Fibroblast of the conjunctiva (primary cell): ENCODE results near the gene NEDD4L.
"Not testable (repeated sequence)": the region's sequence is repeated elsewhere in the genome, so short reads cannot be mapped to it uniquely, and the experiment has no call there.

Source experiments
- DNase-seq: peaks from one replicate; pipeline ENCODE4 v3.0.0-alpha.2; 2010; ENCODE audit warnings: low read depth

Gene NEDD4L

DNA sequence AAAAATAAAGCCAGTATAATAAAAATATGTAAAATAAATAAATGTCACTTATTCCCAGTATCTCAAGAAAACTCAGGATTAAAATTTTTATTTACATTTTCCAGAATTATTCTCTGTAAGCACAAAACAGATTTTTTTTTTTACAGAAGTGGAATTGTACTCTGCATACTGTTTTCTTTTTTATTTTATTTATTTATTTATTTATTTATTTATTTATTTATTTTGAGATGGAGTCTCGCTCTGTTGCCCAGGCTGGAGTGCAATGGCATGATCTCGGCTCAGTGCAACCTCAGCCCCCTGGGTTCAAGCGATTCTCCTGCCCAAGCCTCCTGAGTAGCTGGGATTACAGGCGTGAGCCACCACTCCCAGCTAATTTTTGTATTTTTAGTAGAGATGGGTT, 336.1 kb downstream of the NEDD4L start:
- not testable (repeated sequence) for DNase-seq

- no peak for DNase-seq
Measured at GRCh38 chr18:58381676-58382411, 337.8 kb downstream of the NEDD4L start.

DNA sequence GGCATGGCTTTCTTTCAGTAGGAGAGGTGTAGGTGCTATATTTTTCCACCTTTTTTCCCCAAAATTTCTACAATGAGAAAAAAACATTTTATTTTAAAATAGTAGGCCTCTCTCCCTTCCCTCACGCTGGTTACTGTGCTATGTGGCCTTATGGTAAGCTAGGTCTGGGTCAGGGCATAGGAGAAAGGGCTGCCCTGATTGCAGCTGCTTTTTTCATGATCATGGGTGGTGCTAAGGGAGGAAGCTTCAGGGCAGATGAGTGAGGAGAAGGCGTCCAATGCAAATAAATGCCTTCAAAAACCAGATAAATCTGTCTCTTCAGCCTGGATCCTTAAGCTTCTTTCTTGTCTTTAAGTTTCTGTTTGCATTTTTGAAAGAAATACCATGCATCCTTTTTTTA, 338.4 kb downstream of the NEDD4L start:
- no peak for DNase-seq

GRCh38 chr18:58385472-58385871, 341.4 kb downstream of the NEDD4L start:
- DNase-seq: no peak

DNA sequence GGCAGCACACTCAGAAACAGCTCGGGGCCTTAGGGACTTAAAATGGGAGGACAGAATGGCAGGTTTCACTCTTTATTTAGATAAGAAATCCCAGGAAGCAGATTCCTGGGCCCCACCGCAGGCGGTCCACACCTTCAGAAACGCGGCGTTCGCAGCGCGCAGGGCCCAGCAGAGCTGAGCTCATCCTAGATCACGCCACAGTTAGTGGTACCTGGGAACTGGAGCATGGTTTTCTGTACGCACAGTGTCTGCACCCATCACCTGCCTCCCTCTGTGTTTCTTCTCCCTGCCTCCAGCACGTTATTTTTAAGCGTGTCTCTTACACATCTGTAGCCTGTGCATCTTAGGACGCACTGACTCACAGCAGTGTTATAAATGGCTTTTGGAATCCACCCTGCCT, 342.8 kb downstream of the NEDD4L start:
- DNase-seq: no peak

DNA sequence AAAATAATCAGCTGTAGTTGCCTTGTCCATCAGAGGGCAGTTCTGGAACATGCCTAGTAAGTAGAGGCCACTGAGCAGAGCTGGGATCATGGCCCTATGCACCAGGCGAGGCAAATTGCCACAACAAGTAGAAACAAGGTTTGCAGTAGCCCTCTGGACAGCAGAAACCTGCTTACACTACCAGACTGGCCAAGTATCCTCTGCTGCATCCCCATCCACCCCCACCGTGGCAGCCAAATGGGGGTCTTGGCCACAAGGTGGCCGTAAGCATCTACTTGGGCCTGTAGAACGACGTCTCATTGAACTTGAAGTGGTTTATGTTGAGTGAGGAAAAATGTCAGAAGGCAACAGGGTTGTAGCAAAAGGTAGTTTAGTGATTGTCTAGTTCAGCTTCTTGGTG, 343.7 kb downstream of the NEDD4L start:
- no peak for DNase-seq

GRCh38 chr18:58388736-58389135, 344.7 kb downstream of the NEDD4L start:
- DNase-seq: no peak

GRCh38 chr18:58389745-58390144, 345.7 kb downstream of the NEDD4L start:
- DNase-seq: no peak

- DNase-seq: no peak
Measured at GRCh38 chr18:58390399-58390798, 346.4 kb downstream of the NEDD4L start.

DNA sequence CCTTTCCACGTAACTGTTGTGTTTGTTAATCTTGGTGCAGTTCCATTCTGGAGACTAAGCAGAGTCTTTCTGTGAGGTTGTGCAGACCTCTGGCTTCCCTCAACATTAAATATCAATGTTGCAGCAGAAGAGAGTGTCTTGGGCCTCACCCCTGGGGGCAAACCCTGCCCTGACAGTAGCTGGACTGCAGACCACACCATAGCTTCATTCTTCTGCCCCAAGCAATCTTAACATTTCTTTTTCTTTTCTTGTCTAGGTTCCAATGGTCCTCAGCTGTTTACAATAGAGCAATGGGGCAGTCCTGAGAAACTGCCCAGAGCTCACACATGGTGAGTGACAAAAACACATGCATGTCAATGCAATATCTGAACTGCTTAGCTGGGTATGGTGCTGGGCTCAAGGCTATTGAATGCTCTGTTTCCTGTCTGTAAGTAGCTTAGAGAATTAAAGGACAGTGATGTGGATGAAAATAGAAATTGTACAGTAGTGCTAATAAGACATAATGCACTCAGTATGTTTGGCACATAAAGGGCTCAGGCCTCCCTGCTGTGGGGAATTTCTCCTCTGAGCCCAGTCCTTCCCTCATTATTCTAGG, 347.3 kb downstream of the NEDD4L start:
- no peak for DNase-seq

- no peak for DNase-seq
Measured at GRCh38 chr18:58391932-58392323, 347.9 kb downstream of the NEDD4L start.

GRCh38 chr18:58392324-58393000, 348.4 kb downstream of the NEDD4L start:
- peak; percentile 41 for DNase-seq

DNA sequence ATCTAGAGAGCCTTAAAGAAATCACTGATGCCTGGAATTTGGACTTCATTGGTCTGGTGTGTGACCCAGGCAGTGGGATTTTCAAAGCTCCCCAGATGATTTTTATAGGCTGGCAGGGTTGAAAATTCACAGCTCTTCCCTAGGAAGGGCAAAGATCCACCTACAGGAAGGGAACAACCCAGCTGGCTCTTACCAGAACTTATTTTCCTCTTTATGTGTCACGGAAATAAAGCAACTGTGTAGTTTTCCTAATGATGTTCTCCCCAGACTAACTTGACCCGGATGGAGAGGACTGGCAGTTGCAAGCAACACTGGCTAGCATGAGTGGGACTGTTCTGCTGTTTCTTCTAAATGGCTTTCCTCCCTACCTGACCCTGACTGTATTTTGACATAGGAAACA, 349.3 kb downstream of the NEDD4L start:
- DNase-seq: no peak

DNA sequence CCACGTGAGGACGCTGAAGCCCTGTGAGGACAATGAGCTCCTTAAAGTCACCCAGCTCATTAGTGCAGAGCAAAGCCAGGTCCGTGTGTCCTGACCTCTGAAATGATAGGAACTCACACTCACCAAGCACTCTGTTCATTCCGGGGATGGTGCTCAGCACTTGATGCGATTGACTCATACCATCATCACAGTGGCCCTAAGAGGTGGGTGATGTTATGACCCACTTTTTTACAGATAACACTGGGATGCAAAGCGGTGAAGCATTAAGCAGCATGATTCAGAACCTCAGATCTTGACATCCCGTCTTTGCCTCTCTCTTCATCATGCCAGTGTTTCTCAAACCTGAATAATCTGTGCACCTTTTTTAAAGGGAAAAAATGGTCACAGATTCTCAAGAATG, 350.0 kb downstream of the NEDD4L start:
- DNase-seq: no peak

GRCh38 chr18:58394602-58395425, 350.8 kb downstream of the NEDD4L start:
- no peak for DNase-seq

DNA sequence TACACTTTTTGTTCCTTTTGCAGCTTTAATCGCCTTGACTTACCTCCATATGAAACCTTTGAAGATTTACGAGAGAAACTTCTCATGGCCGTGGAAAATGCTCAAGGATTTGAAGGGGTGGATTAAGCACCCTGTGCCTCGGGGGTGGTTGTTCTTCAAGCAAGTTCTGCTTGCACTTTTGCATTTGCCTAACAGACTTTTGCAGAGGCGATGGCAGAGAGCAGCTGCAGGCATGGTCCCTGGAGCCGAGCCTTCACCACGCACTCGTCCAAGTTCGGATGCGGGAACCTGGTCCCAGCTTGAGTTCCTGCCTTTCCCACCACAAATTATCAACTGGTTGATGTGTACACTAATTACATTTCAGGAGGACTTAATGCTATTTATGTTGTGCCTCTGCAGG, 352.1 kb downstream of the NEDD4L start:
- DNase-seq: no peak

- DNase-seq: no peak
Measured at GRCh38 chr18:58396966-58397365, 352.9 kb downstream of the NEDD4L start.

- DNase-seq: no peak
Measured at GRCh38 chr18:58397385-58398132, 353.5 kb downstream of the NEDD4L start.

- no peak for DNase-seq
Measured at GRCh38 chr18:58398648-58399398, 354.8 kb downstream of the NEDD4L start.

DNA sequence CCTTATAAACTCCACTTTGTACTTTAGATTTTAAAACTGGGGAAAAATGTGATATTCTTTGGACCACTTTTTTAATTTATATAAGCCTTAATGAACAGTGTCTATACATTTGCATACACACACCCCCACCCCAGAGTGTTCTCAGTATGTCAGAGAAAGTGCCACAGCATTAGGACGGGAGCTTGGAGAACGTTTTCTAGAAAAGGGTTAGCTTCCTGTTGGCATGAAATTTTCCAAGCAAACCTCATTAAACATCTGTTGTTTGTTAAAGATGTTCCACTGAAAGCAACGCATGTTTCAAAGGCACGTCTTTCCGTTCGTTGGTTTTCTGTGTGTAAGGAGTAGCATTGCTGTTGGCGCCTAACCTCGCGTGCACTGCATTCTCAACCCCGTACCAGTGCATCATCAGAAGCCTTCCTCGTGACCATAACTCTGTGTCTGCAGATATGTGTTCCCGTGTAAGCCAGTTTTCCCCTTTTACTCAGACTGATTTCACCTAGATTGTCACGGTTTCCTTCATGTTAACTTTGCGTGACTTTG, 356.4 kb downstream of the NEDD4L start:
- peak; percentile 48 for DNase-seq

- DNase-seq: no peak
Measured at GRCh38 chr18:58401191-58401590, 357.2 kb downstream of the NEDD4L start.
